A549 (cell line): Measurements from ENCODE around the gene TMF1. TPM values are rescaled to one million over a fixed set of nuclear protein-coding genes. Genes with fewer than 3 reads are reported as not detected.

Experiments
- ATAC-seq, 2 experiments: fragments of 200-7000 bp in 1 of 2; fragments of >200 bp in 1 of 2; cut with Nextera tagmentation in 1 of 2; cut with Tn5 transposase in 1 of 2; 3 replicates each; pipeline versions ENCODE4 v1.8.0 to v1.9.1; 2018 to 2020; ENCODE audit warnings: mild to moderate bottlenecking in 1 of 2, moderate library complexity in 1 of 2
- CTCF ChIA-PET: fragments of 300-600 bp; sonication (Branson Sonifier 250); formaldehyde crosslinking; extraction: SDS; loops from one replicate; lab custom pipeline; 2021; ENCODE audit warnings: antibody characterized with exemption, inconsistent platforms; lab: Yijun Ruan, JAX
- POLR2A ChIA-PET: fragments of 350-600 bp; formaldehyde crosslinking; extraction: SDS; loops from one replicate; lab custom pipeline; 2021; ENCODE audit warnings: antibody characterized with exemption, inconsistent platforms; lab: Yijun Ruan, JAX
- DNase-seq, 2 experiments: peaks; one replicate each; pipeline versions ENCODE4 v3.0.0 to v3.0.0-alpha.2; 2011 to 2016; ENCODE audit warnings: low read depth in 1 of 2, low spot score in 1 of 2
- FAIRE-seq: peaks from 2 replicates; lab custom pipeline; 2011; peaks lifted over from hg19 to GRCh38; lab: Jason Lieb, UNC
- H3K27ac ChIP-seq, 2 experiments: fragments of >200 bp; sonication (Bioruptor Twin); formaldehyde crosslinking; 3 replicates each; pipeline ENCODE4 v1.5.1; 2016 to 2017
- H3K4me1 ChIP-seq: fragments of >200 bp; sonication (Bioruptor Twin); formaldehyde crosslinking; 3 replicates; pipeline ENCODE4 v1.6.1; 2016
- H3K4me2 ChIP-seq: fragments of >200 bp; sonication (Bioruptor Twin); formaldehyde crosslinking; 3 replicates; pipeline ENCODE4 v1.6.1; 2016
- H3K4me3 ChIP-seq: fragments of >200 bp; sonication (Bioruptor Twin); formaldehyde crosslinking; 3 replicates; pipeline ENCODE4 v1.5.1; 2016
- H3K9me3 ChIP-seq: fragments of >200 bp; sonication (Bioruptor Twin); formaldehyde crosslinking; 3 replicates; pipeline ENCODE4 v1.6.1; 2016
- BHLHE40 ChIP-seq: IDR thresholded peaks from 2 replicates; pipeline ENCODE4 v1.6.1; 2012; ENCODE audit warnings: low read depth, low read length, inconsistent platforms
- CBX2 ChIP-seq: fragments of 200-600 bp; sonication (generic); IDR thresholded peaks from 2 replicates; pipeline ENCODE4 v1.6.1; 2016; ENCODE audit warnings: low read depth, mild to moderate bottlenecking, borderline replicate concordance
- CEBPB ChIP-seq, 2 experiments: fragments of >200 bp in 1 of 2; sonication (Bioruptor Twin) in 1 of 2; formaldehyde crosslinking in 1 of 2; IDR thresholded peaks; 2 replicates each; pipeline ENCODE4 v1.6.1; 2012 to 2016
- CHD2 ChIP-seq: fragments of 150-350 bp; IDR thresholded peaks from 2 replicates; pipeline ENCODE4 v1.6.1; 2014; ENCODE audit warnings: low read length; ENCODE audit not compliant: partially characterized antibody
- E2F6 ChIP-seq: IDR thresholded peaks from 2 replicates; pipeline ENCODE4 v1.6.1; 2012; ENCODE audit warnings: low read depth, borderline replicate concordance
- ELK1 ChIP-seq: fragments of 150-350 bp; IDR thresholded peaks from 2 replicates; pipeline ENCODE4 v1.6.1; 2014; ENCODE audit warnings: low read depth, mild to moderate bottlenecking, low read length
- HEYL ChIP-seq: fragments of 250-450 bp; sonication (Bioruptor Pico); IDR thresholded peaks from 2 replicates; pipeline ENCODE4 v1.8.0; 2021; ENCODE audit warnings: mild to moderate bottlenecking, moderate library complexity
- HOXB13 ChIP-seq: fragments of 250-450 bp; sonication (Bioruptor Pico); IDR thresholded peaks from 2 replicates; pipeline ENCODE4 v1.5.0; 2020; ENCODE audit warnings: low read depth, mild to moderate bottlenecking, moderate library complexity
- MYC ChIP-seq: IDR thresholded peaks from 2 replicates; pipeline ENCODE4 v1.6.1; 2012; ENCODE audit warnings: mild to moderate bottlenecking, inconsistent platforms, low read length, improper control_type of control experiment, borderline replicate concordance
- NPAS2 ChIP-seq: fragments of 250-450 bp; sonication (Bioruptor Pico); IDR thresholded peaks from 2 replicates; pipeline ENCODE4 v1.8.0; 2022; ENCODE audit warnings: mild to moderate bottlenecking, moderate library complexity, borderline replicate concordance
- RARB ChIP-seq: fragments of 250-450 bp; sonication (Bioruptor Pico); IDR thresholded peaks from 2 replicates; pipeline ENCODE4 v1.8.0; 2021; ENCODE audit warnings: mild to moderate bottlenecking, moderate library complexity
- RCOR1 ChIP-seq: fragments of 150-350 bp; IDR thresholded peaks from 2 replicates; pipeline ENCODE4 v1.6.1; 2014; ENCODE audit warnings: antibody characterized with exemption, low read length, low read depth
- RFX5 ChIP-seq: fragments of 450-650 bp; IDR thresholded peaks from 2 replicates; pipeline ENCODE4 v1.7.1; 2014; ENCODE audit warnings: antibody characterized with exemption, mild to moderate bottlenecking, moderate library complexity
- RNF2 ChIP-seq: fragments of 200-600 bp; sonication (generic); IDR thresholded peaks from 2 replicates; pipeline ENCODE4 v1.6.1; 2016; ENCODE audit warnings: low read depth, mild to moderate bottlenecking, antibody characterized with exemption, moderate library complexity, borderline replicate concordance
- ZNF302 ChIP-seq: fragments of 250-450 bp; sonication (Bioruptor Pico); IDR thresholded peaks from 2 replicates; pipeline ENCODE4 v1.9.0; 2021; ENCODE audit warnings: inconsistent platforms, mild to moderate bottlenecking, moderate library complexity
- ZSCAN20 ChIP-seq: fragments of 250-450 bp; sonication (Bioruptor Pico); IDR thresholded peaks from 2 replicates; pipeline ENCODE4 v1.8.0; 2022; ENCODE audit warnings: mild to moderate bottlenecking, moderate library complexity
- WGBS: methylation state at CpG from one replicate; pipeline ENCODE4 v1.1.6; 2017; ENCODE audit errors: missing lambda C conversion rate; 5-methylcytosine and 5-hydroxymethylcytosine counted together
- polyA plus RNA-seq, 4 experiments: library from polyadenylated mRNA; depleted of rRNA in 3 of 4; stranded (reverse); fragments of >200 nt; fragmentation: RNase III in 1 of 4; extraction: RNeasy Plus Mini Kit Qiagen cat#74134 plus additional on column Dnase treatment in 1 of 4; gene quantifications; 2 replicates in 3 of 4; 3 replicates in 1 of 4; pipeline ENCODE4 v1.2.3, GENCODE V29; 2011 to 2017
- TF ChIP-seq, protein P1 (sequence below): fragments of 250-450 bp; sonication (Bioruptor Pico); IDR thresholded peaks from 2 replicates; pipeline ENCODE4 v1.5.0; 2021; ENCODE audit warnings: mild to moderate bottlenecking, moderate library complexity, borderline replicate concordance
- TF ChIP-seq, protein P2 (sequence below): fragments of 200-600 bp; sonication (generic); IDR thresholded peaks from 2 replicates; pipeline ENCODE4 v1.6.1; 2016; ENCODE audit warnings: antibody characterized with exemption, mild to moderate bottlenecking, moderate library complexity

The TMF1 gene
- polyA plus RNA-seq, 2 of the 4 experiments (the other 2 are of a cell fraction): 13.7 to 17.2 TPM

GRCh38 chr3:69009559-69010410, 42.3 kb downstream of the TMF1 start:
- ATAC-seq: no peak
- no peak for FAIRE-seq
- DNase-seq: no peak
- TF ChIP-seq RCOR1: no peak
- ChIA-PET POLR2A (no interaction called here), CTCF (no interaction called here)
- Histone ChIP-seq H3K4me1 (peaks cover 12% of the 10 kb centered on the region; the same call in 2 of the 3 replicates), H3K4me3 (no peak overlapping the region), H3K4me2 (no peak overlapping the region), H3K9me3 (no peaks in the 10 kb centered on the region), H3K27ac (no peak overlapping the region)
- 75% methylated on average over 3 of the region's 3 CpGs for WGBS

GRCh38 chr3:69008980-69009379, 43.2 kb downstream of the TMF1 start:
- TF ChIP-seq HOXB13 (no peak), CHD2 (no peak), RNF2 (no peak), ZNF302 (CRISPR knock-in tag) (no peak), MYC (no peak), RARB (CRISPR knock-in tag) (no peak)
- TF ChIP-seq, protein P1, sequence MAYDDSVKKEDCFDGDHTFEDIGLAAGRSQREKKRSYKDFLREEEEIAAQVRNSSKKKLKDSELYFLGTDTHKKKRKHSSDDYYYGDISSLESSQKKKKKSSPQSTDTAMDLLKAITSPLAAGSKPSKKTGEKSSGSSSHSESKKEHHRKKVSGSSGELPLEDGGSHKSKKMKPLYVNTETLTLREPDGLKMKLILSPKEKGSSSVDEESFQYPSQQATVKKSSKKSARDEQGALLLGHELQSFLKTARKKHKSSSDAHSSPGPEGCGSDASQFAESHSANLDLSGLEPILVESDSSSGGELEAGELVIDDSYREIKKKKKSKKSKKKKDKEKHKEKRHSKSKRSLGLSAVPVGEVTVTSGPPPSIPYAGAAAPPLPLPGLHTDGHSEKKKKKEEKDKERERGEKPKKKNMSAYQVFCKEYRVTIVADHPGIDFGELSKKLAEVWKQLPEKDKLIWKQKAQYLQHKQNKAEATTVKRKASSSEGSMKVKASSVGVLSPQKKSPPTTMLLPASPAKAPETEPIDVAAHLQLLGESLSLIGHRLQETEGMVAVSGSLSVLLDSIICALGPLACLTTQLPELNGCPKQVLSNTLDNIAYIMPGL (CRISPR knock-in tag): no peak
- TF ChIP-seq, protein P2, sequence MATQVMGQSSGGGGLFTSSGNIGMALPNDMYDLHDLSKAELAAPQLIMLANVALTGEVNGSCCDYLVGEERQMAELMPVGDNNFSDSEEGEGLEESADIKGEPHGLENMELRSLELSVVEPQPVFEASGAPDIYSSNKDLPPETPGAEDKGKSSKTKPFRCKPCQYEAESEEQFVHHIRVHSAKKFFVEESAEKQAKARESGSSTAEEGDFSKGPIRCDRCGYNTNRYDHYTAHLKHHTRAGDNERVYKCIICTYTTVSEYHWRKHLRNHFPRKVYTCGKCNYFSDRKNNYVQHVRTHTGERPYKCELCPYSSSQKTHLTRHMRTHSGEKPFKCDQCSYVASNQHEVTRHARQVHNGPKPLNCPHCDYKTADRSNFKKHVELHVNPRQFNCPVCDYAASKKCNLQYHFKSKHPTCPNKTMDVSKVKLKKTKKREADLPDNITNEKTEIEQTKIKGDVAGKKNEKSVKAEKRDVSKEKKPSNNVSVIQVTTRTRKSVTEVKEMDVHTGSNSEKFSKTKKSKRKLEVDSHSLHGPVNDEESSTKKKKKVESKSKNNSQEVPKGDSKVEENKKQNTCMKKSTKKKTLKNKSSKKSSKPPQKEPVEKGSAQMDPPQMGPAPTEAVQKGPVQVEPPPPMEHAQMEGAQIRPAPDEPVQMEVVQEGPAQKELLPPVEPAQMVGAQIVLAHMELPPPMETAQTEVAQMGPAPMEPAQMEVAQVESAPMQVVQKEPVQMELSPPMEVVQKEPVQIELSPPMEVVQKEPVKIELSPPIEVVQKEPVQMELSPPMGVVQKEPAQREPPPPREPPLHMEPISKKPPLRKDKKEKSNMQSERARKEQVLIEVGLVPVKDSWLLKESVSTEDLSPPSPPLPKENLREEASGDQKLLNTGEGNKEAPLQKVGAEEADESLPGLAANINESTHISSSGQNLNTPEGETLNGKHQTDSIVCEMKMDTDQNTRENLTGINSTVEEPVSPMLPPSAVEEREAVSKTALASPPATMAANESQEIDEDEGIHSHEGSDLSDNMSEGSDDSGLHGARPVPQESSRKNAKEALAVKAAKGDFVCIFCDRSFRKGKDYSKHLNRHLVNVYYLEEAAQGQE: no peak
- TF ChIP-seq, all 56 proteins: peak for 0
- H3K4me1 ChIP-seq: peaks cover 4% of the 10 kb centered on the region; the same call in 1 of the 3 replicates
- no peaks in the 10 kb centered on the region for H3K9me3 ChIP-seq
- 90% methylated on average over 2 of the region's 2 CpGs for WGBS
- DNase-seq (no peak), ATAC-seq (no peak), FAIRE-seq (no peak)
- no peak overlapping the region for H3K4me2 ChIP-seq
- ChIA-PET CTCF (no interaction called here), POLR2A (no interaction called here)
- H3K4me3 ChIP-seq: no peak overlapping the region
- no peak overlapping the region for H3K27ac ChIP-seq

DNA sequence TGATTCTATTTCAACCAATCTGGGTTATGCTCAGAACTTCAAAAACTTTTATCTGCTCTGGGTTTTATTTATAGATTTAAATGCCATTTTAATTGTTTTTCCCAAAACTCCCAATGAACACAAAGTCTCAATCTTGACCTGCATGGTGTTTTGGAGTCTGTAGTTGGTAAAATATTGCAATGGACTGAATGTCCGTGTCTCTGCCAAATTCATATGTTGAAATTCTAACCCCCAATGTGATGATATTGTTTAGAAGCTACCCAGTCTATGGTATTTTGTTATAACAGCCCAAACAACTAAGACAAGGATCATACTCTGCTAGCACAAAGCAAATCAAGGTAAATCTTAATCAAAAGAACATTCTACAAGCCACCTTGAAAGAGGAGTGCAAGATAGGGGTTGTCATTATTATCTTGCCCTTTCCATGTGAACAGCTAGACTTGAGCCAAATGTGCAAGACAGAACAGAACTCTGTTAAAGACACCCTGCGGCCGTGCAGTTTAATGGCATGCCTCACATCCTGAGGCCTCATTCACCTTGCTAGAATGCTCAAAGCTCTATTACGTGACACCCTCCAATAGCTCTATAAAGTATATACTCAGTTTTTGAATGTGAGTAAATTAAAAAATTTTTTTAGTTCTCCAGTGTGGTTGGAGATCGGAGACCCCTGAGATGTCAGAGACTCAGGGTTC, 46.2 kb downstream of the TMF1 start:
- POLR2A ChIA-PET: no interaction called here
- TF ChIP-seq HEYL (no peak), ZNF302 (CRISPR knock-in tag) (no peak), BHLHE40 (no peak), E2F6 (no peak), RFX5 (no peak), ZSCAN20 (CRISPR knock-in tag) (no peak), NPAS2 (CRISPR knock-in tag) (no peak), CBX2 (no peak), ELK1 (no peak), CEBPB (IDR thresholded peaks at IDR 0.05) (no peak), MYC (no peak)
- TF ChIP-seq, all 56 proteins: peak for 0
- DNase-seq: no peak
- 87% methylated on average over 5 of the region's 5 CpGs for WGBS
- Histone ChIP-seq H3K9me3 (no peaks in the 10 kb centered on the region), H3K4me1 (no peaks in the 10 kb centered on the region), H3K4me3 (no peak overlapping the region), H3K27ac (no peak overlapping the region), H3K4me2 (no peak overlapping the region)
- CTCF ChIA-PET: no interaction called here
- no peak for ATAC-seq
- no peak for FAIRE-seq
